ENCODE results near the gene RIN3.

Gene RIN3

DNA sequence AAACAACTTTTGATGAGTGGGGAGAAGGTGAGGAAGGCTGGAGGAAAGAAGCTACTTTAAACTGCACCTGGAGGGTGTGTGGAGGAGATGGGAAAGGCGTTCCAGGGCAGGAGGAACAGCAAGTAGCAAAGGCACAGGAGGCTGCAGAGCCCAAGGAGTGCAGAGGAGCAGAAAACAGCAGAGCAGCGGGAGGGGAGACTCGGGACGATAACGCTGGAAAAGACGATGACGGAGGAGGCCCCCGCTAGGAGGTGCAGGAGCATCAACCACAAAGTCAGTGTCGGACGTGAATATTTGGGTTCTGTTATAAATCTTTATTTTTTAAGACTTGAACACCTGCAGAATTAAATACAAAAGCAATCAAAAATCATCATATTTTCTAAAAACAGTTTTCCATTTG lies 189.9 kb downstream of the RIN3 start:
- DNase-seq = no peak

DNA sequence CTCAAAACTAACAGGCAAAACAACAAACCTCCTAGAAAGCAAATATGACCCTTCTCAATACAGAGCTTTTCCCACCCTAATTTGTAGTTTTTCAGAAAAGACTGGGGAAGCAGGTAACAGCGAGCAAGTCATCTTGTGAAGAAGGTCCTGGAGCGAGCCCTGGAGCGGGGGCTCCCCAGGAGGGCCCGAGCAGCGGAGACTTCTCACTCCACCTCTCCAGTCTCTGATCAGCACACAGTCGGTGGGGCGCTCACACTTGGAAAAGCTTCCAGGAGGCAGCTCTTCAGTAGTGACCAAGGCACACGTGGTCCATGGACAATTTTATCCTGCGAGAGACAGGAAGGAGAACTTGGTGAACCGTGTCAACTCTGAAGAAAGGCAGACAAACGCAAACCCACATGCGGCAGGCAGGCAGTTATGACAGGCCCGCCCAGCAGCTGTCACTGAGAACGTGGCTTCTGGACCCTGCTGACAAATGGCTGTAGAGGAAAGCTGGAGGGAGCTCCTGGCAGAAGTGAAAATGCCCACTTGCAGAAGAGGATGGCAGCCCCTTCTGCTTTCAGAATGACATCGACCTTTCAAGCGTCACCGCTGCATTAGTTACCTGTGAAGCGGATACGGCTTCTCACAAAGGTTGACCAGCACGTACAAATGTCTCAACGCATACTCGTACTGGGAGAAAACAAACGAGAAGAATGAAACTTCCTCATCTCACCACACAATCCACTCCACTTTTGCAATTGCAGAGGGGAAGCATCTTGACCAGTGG lies 190.6 kb downstream of the RIN3 start:
- DNase-seq = no peak

DNA sequence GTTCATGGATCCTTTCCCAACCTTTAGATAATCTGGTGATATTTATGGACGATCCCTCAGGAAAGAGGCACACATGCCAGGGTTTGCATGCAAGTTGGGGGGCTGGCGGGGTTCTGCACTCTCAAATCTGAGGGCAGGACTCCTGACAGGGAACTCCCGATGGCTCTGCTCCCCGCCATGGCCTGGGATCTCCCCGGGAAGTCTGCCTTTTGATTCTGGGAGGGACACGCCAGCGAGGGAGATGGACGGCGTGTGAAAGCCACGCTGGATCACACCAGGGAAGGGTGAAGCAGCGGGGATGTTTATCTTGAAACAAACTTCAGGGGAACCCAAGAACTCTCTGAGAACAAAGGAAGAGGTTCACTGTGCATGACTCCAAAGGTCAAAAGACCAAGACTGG lies 191.2 kb downstream of the RIN3 start:
- no peak for DNase-seq

DNA sequence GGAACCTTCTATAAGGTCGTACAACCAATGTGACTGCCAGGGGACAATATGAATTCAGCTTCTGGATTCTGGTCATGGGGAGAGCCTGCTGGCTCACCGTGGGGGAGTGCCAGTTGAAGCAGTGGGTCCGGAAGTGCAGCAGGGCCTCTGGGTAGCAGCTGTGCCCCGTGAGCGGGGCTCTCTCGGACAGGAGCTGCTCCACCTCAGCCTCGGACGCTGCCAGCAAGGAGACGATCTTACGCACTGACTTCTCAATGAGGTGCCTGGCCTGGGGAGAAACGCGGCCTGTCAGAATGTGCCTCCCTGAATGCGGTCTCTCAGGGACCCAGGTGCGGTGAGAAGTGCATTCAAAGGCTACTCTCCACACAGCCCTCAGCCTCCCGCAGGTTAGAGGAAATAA lies 192.8 kb downstream of the RIN3 start:
- no peak for DNase-seq

DNA sequence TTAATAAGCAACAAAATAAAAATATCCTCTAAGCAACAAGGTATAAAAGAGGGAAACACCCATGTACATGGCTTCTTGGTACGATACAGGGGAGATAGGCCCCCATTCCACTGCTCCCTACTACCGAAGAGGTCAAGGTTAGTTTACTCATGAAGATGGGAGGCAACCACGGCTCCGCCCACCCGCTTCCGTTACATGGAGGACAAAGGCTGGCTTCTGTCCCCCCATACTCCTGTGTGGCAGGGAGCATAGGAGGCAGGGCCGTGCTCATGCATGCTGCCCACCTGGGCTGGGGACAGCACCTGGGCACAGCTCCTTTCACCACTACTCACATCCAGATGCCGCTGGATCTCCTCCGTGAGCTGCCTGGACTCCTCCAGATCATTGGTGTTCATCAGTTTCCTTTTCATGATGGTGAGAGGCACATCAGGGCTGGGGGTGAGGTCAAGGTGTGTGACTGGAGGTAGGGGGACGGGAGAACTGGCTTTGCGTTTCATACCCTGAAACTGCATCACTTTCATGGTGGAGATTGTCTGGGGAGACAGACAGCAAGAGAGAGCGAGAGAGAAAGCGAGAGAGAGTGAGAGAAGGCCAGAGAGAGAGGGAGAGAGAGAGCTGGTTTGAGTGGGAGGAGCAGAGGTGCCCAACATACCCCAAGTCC lies 195.9 kb downstream of the RIN3 start:
- DNase-seq = no peak

DNA sequence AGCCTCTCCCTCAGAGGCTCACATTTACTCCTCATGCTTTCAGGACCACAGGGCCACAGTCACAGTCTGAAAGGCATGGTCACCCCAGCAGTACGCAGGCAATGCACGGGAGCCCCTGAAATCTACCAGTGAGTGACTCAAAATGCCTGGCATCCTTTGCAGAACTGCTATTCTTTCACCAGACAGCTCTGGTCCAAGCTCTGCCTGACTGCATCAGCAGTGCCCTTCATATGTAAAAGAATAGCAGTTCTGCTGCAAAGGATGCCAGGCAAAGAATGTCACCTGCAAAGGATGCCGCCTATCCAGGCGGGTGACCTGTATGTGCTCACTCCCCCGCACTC lies 196.4 kb downstream of the RIN3 start:
- DNase-seq = no peak

DNA sequence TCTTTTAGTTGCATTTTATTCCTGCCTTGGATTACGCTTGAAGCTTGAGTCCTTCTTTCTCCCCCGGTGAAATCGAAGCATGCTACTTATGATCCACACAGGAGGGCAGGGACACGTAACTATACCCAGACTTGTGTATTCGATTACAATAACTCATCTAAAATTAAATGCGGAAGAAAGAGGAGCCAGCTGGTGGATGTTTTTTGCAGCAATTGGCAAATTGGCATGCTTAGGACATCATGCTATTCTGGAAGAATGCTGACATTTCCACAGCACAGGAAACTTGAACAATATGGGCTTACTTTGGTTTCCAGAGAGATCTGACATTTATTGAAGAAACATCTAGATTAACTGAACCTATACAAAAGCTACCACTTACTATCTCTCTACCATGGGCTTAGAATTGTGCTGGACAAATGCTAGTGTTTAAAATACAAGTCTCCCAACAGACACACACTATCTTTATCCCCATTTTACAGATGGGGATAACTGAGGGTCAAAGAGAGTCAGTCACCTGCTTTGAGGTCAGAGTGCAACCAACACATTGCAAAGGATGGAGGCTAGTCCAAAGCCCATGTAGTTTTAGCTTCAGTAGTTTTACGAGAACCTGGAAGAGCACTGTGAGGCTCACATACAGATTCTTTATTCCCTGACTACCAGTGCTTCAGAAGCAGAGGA lies 198.5 kb downstream of the RIN3 start:
- DNase-seq = no peak

DNA sequence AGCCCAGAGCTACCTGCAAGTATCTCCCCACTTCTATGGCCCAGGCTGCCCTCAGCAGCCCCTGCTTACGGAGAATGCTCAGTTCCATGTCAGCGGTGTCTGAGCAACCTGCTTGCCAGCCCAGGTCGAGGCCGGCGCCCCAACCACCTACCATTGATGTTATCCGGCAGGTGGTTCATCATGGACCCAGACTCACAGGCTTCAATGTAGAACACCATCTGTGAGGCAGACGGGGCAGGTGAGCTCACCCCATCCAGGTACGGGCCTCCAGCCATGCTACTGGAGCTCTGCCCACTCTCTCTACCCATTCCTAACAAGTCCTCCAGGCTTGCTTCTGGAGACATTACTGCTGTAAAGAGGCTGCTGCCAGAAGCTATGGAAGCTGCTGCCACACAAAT lies 199.1 kb downstream of the RIN3 start:
- no peak for DNase-seq

DNA sequence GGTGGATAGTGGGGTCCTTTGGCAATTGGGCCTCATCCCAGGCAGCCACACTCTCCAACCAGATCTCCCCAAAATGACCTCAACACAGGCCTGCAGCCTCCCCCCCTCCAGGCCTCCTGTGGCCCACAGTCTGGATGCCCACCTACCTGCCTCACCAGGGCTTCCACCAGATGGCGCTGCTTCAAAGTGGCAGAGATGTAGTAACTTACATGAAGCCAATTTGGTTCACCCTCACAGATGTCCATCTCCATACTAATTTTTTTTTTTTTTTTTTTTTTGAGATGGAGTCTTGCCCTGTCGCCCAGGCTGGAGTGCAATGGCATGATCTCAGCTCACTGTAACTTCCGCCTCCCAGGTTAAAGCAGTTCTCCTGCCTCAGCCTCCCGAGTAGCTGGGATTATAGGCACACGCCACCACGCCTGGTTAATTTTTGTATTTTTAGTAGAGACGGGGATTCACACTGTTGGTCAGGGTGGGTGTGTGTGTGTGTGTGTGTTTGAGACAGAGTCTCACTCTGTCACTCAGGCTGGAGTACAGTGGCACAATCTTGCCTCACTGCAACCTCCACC lies 201.2 kb downstream of the RIN3 start:
- peak; percentile 87 to 92 for DNase-seq

DNA sequence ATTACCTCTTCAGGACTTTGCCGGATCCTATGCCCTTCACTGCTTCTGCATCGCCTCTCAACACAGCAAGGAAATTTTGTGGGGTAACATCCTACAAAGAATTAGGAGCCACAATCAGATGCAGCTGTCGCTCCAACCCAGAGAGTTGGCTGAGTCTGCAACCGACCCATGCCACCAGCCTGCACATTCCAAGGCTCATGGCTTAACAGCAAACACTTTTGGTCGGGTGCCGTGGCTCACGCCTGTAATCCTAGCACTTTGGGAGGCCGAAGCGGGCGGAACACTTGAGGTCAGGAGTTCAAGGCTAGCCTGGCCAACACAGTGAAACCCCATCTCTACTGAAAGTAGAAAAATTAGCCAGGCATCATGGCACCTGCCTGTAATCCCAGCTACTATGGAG lies 202.6 kb downstream of the RIN3 start:
- no peak for DNase-seq

DNA sequence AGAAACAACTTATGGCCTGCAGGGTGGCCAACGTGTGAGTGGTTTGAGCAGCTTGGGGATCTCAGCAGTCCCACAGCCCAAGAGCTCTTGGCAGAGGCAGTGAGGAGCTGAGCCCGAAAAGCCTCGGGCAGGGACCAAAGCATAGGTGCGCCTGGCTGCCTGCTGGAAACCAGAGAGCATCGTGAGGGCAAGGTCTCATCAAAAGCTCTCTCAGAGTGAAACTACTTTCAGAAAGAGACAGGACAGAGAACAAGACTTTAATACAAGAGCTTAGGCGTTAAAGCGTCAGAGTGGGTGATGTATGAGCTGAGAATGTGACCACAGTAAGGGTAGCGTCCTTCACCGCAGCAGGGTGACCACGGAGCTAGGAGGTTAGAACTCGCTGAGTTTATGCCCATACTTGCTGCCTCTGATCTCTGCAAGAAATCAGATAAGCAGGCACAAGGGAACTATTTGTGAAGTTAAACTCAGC lies 204.0 kb downstream of the RIN3 start:
- no peak for DNase-seq

DNA sequence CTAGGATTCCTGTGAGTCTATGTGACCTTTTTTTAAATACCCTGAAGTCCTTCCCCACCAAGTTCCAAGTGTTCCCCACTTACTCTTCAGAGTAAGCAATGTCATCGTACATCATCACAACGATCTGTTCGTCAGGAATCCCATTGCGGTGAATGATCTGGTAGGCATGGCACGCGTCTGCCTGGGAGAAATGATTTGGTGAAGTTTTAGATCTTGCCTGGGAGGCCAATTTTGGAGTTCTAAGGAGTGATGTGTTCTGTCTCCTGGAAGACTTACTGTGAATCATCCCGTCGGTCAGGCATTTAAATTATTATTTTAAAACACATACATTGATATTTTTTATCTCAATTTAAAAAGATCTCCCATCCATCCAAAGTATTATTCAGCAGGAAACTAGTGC lies 205.1 kb downstream of the RIN3 start:
- no peak for DNase-seq

DNA sequence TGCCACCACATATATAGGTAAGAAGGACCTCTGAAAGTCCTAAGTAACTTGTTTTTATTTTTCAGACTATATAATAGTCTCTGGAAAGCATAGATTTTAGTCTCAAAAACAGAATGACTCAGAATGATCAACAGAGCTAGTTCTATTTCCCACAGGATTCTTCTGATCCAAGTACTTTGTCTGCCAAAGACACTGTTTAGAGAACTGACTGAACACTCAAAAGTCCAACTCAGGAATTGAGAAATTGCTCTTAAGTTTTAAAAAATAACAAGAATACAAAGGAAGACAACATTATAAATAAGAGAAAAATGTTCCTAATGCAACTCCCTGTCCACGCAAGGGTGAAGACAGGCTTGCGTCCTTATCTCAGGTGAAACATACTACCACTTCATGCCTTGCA lies 205.8 kb downstream of the RIN3 start:
- no peak for DNase-seq

DNA sequence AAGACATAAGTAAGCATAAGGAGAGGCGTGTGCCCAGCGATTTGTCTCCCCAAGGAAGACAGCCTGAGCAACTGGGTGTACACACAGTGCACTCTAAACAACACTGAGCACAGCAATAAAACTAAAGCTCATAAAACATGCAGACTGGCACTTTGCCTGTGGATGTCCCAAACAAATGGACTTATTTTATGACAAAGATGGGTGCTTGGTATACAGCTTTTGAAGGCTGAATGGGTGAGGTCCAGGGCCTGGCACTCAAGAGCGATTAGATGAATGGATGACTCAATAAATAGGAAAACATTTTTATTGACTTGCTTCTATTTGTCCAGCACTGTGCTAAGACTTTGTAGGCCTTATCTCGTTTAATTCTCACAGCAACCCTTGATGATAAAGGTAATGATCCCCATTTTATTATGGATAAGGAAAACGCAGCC lies 206.3 kb downstream of the RIN3 start:
- DNase-seq = no peak

DNA sequence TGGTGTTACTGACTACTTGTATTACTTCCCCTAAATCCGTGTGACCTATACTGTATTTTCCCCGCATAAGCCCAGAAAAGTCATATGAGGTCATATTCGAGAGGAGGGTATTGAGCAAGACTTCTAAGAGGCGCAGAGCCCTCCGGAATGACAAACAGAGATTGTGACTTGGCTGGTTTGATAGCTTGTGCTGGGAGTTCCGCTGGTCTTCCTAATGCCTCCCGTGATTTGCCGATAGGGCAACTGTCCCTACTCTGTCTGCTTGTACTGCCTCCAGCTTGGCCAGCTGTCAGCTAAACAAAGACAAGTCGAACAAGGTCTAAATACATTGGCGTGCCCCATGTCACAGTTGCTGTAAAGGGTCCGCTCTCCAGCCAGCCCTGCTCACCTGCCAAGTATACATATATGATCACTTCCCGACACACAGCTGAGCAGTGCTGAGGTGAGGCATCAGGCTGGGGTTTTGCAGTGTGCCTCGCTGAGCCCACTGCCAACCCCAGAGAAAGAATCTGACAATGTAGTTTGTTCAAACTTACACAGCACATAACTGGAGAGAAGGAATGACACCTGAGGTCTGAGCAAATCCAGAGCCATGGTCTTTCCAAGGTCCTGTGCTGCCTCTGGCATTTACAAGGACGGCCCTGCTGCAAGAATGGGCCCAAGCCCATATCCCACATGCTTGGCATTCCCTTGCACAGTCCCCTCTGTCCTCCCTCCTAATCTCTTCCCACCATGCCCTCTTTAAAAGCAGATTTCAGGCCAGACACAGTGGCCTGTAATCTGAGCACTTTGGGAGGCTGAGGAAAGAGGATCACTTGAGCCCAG lies 211.1 kb downstream of the RIN3 start:
- no peak for DNase-seq

DNA sequence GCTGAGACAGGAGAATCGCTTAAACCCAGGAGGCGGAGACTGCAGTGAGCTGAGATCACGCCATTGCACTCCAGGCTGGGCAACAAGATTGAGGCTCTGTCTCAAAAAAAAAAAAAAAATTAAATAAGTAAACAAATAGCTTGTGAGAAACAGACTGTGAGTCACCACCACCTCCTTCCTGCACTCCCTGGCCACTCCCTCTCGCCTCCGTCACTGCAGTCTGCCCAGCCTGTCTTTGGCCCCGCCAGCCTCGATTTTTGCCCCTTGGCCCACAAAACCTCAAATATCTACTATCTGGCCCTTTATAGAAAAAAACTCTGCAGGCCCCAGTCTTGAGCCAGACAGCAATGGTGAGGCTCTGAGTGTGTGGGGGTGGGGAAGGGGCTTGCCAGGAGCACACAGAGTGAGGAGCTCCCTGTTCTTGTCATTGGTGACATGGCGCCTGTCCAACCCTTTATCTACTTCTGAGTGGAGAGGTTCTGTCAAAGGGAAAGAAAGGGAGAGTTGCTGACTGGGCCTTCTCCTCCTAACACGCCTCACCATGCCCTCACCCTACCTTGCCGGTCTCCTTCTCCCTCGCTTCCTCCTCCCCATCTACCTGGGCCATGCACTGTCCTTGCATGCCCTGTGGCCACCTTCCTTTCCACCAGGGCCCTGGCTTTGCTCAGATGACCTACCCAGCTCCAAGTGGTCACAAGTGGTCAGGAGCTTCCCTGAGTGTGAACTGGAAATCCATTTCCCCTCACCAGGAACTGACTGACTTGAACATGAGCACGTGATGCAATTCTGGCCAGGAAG lies 212.8 kb downstream of the RIN3 start:
- no peak for DNase-seq

DNA sequence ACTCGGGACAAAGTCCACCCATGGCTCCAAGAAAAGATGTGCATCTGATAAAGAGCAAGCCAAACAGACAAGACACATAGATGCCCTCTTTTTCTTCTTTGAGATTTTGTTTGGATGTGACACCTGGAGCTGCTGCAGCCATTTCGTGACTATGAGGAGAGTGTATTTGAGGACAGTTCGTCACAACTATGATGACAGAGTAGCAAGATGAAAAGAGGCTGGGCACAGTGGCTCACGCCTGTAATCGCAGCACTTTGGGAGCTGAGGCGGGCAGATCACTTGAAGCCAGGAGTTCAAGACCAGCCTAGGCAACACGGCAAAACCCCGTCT lies 213.3 kb downstream of the RIN3 start:
- no peak for DNase-seq

DNA sequence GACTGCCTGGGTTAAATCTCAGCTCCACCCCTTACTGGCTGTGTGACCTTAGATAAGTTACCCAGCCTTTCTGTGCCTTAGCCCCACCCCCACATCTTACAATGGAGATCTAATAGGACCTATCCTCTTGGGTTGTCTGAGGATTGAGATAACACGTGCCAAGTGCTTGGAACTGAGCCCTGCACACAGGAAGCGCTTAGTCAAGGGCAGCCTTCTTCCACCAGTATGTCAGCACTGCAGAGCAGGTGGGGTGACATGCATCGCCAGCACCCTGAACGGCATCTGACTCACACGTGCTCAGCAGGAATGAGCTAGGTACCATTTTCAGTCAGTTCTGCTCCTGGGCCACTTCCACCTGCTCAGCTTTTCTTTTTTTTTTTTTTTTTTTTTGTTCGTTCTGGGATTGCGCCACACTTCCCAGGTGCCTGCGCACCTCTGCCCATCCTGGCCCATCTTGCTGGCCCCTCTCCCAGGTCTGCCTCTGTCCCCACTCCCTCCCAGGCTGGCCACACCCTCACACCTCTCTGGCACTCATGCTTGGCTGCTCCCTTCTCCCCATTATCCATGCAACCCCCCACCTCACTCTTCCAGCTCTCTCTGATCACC lies 215.3 kb downstream of the RIN3 start:
- DNase-seq = peak; percentile 25 to 45

DNA sequence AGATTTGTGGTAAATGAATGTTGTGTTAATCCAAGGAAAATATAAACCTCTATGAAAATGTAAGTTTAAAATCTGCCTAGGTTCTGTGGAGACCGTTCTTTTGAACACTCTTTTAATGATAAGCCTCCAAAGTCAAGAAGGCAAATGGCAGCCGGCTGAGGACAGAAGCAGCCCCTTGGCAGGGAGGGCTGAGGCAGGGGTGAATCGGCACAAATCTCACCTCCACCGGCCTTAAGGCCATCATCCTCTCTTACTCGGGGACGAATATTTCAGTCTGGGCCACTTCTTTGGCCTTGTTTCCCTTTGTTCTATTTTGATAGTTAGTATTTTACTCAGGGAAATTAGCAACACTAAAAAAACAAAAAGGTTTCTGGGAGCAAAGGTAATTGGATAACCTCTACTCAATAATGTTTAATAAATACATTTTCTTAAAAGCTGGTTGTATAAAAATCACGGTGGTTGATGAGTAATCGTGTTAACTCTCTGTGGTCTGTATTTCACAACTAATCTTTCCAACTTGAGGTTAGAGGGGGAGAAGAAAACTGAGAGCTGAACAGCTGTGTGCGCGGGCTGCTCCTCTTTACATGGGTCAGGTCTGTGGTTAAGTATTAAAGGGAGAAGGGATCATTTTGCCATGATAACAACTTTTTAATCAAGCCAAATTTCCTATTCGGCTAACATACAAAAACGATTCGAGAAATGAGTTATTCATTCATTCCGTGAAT lies 216.2 kb downstream of the RIN3 start:
- no peak for DNase-seq

DNA sequence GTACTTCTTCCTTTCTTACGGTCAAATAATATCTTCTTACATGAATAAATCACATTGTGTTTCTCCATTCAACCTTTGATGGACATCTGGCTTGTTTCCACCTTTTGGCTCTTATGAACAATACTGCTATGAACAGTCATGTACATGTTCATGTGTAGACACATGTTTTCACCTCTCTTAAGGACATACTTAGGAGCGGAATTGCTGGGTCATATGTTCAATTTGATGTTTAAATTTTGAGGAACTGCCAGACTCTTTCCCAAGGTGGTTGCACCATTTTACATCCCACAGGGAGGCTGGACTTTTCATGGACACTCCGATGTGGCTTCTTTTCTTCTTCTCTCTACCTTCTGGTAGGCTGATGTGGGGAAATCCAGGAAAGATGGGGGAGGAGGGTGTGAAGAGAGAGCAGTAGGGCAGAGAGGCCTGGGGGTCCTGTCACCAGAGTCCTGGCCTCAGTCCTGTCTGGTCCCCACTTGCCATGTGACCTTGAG lies 218.1 kb downstream of the RIN3 start:
- DNase-seq = no peak

DNA sequence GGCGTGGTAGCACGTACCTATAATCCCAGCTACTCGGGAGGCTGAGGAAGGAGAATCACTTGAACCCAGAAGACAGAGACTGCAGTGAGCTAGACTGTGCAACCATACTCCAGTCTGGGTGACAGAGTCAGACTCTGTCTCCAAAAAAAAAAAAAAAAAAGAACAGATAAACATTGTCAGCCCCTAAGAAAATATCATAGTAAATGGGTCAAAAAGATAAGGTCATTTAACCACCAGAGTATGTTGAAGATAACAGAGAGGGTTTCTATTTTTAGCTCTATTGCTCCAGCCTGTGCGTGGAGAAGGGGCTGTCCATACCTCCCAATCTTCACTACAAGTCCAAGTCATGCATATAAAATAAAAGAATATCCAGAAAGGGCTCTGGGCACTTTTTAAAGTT lies 219.4 kb downstream of the RIN3 start:
- no peak for DNase-seq
